Prostate gland (tissue), 2 donors: ENCODE data around the gene OR14J1.

Source experiments
- POLR2AphosphoS5 ChIP-seq: sonication (generic); formaldehyde crosslinking; IDR thresholded peaks from one replicate; pipeline ENCODE4 v1.6.1; 2017; ENCODE audit warnings: antibody characterized with exemption
- TF ChIP-seq, protein P1 (sequence below), 4 experiments: fragments of 200-600 bp in 2 of 4; fragments of 450-650 bp in 2 of 4; sonication (generic) in 2 of 4; IDR thresholded peaks; 1 replicate in 3 of 4; 2 replicates in 1 of 4; pipeline ENCODE4 v1.5.1; 2016 to 2019; ENCODE audit warnings: antibody characterized with exemption in 4 of 4, mild to moderate bottlenecking in 2 of 4, moderate library complexity in 2 of 4

DNA sequence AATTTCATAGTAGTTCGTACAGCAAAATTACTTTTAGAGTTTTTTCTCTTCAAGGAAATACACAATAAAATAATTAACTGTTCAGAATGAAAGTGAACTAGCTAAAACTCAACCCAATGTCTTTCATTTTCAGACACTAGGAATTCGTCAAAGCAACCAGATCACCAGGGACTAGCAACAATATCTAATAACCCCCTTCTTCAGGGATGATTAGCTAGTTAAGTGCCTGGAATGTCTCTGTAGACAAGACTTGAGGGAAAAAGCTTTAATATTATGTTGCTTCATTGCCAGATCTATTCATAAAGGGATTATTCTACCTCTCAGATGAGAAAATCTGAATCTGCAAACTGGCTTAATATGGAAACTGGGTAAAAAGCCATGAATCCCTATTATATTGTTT, 41.8 kb upstream of the OR14J1 start:
- TF ChIP-seq POLR2AphosphoS5, result no peak
- TF ChIP-seq, protein P1, sequence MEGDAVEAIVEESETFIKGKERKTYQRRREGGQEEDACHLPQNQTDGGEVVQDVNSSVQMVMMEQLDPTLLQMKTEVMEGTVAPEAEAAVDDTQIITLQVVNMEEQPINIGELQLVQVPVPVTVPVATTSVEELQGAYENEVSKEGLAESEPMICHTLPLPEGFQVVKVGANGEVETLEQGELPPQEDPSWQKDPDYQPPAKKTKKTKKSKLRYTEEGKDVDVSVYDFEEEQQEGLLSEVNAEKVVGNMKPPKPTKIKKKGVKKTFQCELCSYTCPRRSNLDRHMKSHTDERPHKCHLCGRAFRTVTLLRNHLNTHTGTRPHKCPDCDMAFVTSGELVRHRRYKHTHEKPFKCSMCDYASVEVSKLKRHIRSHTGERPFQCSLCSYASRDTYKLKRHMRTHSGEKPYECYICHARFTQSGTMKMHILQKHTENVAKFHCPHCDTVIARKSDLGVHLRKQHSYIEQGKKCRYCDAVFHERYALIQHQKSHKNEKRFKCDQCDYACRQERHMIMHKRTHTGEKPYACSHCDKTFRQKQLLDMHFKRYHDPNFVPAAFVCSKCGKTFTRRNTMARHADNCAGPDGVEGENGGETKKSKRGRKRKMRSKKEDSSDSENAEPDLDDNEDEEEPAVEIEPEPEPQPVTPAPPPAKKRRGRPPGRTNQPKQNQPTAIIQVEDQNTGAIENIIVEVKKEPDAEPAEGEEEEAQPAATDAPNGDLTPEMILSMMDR (IDR thresholded peaks at IDR 0.05), result no peak
